Dermis blood vessel endothelial cell (primary cell): ENCODE data around the gene PPP2R5C. TPM values are rescaled to one million over a fixed set of nuclear protein-coding genes. Genes with fewer than 3 reads are reported as not detected.

Experiments
- DNase-seq: peaks from one replicate; pipeline ENCODE4 v3.0.0; 2010
- total RNA-seq: library from RNA; depleted of rRNA; stranded (reverse); fragments of >200 nt; gene quantifications from 2 replicates; pipeline ENCODE4 v1.2.3, GENCODE V29; 2014

PPP2R5C gene
- total RNA-seq, 1 donor from 2014 or later, result 80.8 TPM

DNA sequence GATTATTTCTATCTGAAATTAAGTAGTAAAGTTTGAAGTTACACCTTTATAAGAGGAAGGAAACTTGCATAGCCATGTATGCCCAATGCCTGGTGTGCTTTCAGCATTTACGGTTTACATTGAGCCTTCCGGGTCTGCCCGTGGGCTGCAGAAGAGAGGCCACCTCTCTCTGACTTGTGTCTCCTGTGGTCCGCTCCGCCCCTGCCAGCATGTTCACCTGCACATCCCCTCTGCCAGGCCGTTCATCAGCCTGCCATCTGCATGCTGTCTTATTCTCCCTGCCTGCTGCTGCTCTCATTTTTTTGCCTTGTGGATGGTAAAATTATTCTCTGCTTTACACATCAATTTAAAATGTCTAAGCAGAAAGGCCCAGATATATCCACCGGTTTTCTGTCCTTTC is 161.4 kb downstream of the PPP2R5C start:
- DNase-seq, result no peak

DNA sequence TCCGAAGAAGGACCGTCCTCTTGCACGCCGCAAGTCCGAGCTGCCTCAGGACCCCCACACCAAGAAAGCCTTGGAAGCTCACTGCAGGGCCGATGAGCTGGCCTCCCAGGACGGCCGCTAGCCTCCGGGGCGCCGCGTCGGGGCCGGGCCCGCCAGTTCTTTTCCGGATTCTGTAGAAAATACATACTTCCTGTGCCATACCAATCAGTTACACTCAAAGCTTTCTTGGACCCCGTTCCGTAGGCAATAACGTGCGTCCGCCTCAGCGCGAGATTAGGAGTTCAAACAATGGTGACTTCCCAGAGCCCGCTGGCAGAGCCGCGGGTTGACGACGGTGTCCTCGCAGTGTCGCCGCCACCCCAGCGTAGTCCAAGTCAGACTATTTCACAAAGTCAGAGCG is 163.6 kb downstream of the PPP2R5C start:
- no peak for DNase-seq

DNA sequence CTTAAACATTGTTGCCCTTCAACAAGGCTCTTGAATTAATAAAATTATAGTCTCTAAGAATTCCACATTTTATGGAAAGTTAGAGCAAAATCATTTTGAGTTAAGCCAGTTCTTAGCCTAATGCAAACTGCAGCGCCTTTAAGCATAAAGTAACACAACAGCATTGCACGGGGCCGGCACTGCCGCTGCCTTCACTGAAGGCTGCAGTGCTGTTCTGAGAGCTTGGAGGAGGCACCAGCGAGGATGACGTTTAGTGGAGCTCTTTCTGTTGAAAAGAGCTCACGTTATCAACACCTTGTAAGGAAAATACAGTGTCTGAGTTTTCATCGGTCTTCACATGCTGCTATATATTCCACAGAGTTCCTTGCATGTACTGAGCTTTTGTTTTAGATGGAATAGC is 164.6 kb downstream of the PPP2R5C start:
- no peak for DNase-seq

DNA sequence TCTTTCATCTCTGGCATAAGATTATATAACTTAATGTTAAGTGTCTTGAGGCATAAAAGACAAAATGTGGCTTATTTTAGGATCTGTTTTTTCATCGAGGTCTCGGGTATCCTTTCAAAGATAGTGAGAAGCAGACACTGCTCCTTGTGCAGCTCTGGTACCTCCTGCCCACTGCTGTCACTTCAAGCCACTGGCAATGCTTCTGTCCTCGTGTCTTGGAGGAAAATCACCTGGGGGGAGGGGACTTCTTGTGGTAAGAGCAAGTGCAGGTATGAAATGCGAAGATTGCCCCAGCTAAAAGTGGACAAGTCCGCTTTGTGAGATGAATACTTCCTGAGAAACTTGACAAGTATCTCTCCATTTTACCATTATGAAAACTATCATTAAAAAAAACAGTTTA is 165.1 kb downstream of the PPP2R5C start:
- DNase-seq, result no peak

DNA sequence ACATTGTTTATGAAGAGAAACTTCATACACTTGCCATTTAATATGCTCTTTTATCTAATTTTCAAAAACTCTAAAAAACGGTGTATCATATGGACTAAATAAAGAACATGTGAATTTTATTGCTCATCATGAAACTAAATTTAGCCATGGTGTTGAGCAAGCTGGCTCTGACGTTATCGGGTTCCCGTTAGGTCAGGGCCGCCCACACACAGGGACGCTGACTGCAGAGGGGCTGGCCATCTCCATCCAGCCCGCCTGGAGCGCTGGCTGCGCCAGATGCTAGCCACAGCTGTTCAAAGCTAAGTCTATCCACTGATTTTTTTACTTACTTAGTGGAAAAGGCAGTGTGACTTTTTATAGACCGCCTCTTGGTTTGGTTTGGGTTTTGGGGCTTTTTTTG is 166.3 kb downstream of the PPP2R5C start:
- DNase-seq, result no peak

DNA sequence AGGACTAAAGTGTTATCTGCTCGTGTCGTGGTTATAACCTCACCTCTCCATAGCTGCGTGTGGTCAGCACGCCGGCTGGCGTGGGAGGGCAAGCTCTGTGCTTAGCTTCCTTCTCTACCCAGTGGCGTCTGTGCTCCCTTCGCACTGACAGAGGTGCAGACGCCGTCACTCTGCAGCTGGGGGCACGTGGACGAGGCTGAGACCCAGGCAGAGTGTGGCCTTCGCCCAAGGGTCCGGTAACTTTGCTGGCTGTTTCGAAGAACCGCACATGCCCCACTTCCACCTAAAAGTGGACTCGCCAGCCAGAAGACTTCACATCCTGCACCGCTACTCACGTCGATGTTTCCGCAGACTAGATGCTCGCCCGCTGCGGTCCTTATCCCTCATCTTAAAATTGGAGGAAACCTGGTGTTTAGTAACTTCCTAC is 166.9 kb downstream of the PPP2R5C start:
- DNase-seq, result no peak

DNA sequence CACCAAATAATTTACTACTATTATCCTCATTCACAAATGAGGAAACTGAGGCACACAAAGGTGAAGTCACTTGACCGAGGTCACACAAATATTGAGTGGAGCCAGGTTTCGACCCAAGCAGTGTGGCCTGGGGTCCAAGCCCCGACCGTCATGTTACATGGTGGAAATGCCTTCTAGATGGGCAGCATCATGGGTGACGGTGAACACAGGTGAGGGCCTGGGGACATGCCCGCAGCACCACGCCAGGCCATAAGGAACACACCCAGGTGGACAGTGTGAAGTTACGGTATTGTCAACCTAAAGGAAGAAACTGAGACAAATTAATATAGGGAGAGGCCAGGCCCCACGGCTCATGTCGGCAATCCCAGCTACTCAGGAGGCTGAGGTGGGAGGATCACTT is 167.6 kb downstream of the PPP2R5C start:
- DNase-seq, result no peak

DNA sequence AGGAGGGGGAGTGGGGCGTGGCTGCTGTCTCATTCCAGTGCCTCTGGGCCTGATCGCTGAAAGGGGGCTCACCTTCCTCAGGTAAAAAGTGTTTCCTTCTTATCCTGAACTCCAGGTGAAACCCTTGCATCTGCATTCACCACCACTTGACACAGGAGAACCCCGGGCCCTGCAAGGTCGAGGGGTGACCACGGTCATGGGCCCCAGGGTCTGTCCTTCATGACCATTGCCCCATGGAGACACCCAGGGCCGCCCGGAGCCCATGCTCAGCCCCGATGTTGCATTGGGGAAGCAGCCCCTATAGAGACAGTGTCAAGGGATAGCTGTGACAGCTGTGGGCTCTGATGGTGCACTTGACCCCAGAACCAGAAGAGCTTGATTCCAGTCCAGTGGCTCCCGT is 168.4 kb downstream of the PPP2R5C start:
- no peak for DNase-seq

DNA sequence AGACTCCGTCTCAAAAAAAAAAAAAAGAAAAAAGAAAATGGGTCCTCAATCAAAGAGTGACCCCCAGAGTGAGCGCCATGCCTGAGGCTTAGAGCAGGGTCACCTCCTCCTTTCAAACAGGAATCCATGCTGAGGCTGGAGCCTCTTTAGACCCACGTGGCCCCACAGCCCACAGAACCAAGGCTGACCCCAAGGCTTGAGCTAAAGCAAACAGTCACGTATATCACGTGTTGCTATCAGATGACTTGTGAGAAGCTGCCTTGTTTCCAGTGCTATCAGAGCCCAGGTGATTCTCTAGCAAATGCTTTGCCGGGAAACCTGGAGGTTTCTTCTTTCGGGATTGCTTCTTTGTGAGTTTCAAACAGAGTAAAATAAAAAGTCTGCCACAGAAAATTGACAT is 171.2 kb downstream of the PPP2R5C start:
- no peak for DNase-seq

DNA sequence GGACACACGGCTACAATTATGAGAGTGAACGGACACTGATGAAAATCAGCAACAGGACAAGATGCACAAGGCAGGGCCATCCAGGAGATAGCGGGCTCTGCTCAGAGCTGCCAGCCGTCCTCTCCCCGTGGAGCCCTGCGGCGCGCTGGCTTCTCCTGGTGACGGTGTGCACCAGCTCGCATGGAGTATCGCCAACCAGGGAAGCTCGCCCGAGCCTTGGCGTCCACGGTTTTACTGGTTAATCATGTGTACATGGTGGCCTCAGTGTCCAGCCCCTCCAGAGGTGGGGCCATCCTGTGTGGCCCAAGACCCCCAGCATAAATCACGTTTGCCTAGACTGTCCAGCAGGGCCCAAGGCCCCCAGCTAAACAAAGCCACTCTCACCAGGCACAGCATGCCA is 171.7 kb downstream of the PPP2R5C start:
- no peak for DNase-seq

DNA sequence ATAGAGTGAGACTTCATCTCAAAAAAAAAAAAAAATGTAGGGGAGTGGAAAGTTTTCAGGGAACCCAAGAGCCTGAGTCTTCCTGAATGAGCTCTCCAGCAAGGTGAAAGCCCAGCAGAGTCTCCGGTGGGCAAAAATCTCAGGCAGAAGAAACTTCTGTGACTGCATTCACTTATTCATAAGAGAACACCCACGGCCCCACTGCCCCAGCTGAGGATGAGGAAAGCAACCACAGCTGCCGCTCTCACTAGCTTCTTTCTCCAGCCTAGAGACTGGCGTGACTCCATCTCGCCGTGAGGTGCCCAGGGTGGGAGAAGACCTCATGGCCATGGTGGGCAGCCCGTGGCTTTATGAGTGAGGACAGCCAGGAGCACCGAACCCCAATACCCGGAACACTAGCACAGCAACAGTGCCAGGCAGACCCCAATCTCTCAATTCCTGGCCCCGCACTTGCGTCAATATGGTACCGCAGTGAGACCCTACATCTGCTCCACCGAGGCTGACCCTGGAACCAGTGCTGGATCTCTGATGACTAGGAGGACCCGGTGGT is 173.2 kb downstream of the PPP2R5C start:
- no peak for DNase-seq

DNA sequence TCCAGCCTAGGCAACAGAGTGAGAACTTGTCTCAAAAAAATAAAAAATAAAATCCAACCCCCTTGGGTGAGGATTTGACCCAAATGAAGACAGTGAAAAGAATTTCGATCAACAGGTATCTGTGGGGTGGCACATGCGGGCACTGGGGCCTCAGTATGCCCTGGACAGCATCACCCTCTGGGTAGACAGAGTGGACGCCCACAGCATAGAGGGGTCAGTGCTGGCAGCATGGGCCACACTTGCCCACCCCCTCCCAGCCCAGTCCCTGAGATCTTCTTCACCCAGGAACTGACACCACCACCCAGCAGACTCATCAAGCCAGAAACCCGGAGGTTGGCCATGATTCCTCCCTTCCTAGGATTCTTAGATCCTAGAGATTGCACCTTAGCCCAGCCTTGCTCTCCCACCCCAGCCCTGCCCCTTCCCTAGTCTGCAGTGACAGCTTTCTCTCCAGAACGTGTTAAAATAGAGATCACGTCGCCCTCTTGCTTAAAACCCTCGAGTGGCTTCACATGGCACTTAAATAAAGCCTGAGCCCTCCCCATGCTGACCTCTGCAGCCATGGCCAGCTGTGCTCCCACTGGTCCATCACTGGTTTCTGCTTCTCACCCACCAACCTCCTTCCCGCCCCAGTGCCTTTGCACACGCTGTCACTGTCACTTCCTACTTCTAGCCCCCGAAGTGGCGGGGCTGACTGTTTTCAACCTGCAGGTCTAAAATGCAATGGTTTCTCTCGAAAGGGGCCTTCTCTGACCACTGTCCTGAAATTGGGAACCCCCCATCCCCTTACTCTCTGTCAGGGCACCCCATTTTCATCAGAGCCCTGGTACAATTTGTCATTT is 176.6 kb downstream of the PPP2R5C start:
- no peak for DNase-seq

DNA sequence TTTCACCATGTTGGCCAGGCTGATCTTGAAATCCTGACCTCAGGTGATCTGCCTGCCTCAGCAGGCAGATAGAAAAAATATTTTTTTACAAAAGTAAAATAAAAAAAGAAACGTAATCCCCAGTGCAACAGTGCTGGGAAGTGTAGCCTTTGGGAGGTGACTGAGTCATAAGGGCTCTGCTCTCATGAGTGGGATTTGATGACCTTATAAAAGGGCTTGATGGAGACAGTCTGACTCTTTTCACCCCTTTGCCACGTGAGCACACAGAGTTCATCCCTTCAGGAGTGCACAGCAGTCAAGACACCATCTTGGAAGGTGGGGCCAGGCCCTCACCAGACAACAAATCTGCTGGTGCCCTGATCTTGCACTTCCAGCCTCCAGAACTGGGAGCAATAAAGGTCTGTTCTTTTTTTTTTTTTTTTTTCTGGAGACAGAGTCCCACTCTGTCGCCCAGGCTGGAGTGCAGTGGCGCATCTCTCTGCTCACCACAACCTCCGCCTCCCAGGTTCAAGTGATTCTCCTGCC is 178.2 kb downstream of the PPP2R5C start:
- DNase-seq, result no peak

DNA sequence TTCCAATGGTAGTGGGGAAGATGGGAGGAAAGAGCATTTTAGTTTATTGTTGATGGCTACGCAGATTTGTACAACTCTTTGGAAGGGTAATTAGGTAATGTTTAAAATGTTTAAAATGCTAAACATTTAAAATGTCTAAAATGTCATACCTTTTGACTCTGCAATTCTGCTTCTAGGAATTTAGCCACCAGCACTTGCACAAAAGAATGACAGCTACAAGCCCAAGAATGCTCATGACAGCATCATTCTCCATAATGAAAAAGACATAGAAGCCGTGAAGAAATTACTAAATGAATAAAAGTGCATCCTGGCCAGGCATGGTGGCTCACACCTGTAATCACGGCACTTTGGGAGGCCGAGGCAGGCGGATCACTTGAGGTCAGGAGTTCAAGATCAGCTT is 182.9 kb downstream of the PPP2R5C start:
- no peak for DNase-seq

DNA sequence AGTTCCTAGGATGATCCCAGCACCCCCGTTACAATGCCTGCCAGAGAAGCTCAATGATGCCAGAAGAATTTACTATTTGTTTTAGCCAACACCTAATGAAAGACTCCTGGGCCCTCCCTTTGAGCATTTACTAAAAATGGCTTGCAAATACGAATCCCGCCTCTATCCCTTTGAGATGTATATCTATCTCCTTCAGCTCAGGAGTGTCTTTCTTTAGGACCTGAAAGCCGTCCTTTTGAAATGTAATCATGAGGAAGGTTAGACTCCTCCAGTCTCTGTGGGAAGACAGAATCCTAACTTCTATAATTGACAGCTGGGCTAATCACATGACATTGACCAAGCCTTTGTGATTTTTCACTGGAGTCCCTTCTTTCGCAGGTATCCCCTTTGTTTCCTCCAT is 183.7 kb downstream of the PPP2R5C start:
- no peak for DNase-seq

DNA sequence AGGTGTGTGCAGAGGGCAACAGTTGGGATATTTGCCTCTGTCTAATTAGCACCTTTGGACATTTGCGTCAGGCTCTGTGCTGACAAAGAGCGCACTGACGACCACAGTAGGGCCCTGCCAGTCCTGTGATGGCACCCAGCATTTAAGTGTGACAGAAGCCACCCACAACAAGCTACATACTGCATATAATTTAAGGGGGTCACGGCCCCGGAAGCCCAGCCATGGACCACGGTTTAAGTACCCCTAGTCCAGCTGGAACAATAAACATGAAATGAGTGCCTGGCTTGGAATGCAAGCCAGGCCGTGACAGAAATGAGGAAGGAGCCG is 186.0 kb downstream of the PPP2R5C start:
- DNase-seq, result no peak

DNA sequence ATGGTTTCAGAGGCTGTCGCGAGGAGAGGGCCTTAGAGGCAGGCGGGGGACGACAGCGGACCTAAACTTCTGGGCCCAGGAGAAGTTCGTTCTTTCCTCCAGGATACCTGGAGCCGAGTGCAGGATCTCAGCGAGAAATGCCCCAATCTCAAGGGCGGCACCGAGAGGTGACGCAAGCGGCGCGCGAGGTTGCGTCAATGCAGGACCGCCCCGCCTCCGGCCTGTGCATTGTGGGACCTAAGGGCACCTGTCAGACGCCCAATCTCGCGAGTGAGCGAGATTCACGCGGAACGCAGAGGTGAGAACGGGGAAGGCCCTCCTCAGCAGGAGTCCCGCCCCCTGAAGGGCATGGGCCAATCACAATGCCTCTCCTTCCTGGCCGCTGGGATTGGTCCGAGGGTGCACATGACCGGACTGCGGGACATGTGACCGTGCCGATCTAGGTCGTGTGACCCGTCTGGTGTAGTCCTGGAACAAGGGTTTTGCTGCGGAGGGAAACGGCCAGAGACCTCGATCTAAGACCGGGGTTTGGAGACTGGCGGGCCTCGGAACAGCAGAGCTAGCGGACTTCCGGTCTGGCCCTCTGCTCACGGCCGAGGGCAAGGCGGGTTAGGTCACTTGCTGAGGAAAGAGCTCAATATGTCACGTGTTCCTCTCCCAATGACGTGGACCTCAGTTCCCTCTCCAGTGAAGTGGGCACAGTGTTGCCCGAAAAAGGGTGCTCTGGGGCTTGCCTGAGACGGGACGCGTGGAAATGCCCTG is 186.6 kb downstream of the PPP2R5C start:
- DNase-seq, result peak; percentile 100

DNA sequence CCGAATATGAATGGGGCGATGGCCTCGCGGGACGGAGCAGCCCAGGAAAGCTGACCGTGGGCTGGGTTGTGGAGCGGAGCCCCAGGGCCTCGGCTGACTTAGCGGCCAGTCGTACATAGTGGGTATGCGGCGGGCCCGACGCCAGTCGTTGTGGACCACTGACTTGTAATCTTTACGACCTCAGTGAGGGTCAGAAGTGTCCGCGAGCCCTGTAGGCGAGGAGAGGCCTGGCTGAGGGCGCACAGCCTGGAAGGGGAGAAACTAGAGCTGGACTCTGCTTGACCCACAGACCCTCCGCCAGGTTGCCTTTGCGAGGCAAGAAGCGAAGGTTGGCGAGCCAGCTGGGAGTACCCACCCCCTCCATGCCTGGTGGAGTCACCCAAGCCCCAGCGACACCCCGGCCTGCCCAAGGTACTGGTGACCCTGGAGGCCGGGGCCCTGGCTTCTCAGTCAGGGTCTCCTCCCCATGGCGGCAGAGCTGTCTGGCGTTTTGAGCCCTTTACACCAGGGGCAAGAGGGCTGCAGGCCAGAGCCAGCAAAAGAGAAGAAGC is 187.2 kb downstream of the PPP2R5C start:
- DNase-seq, result no peak

DNA sequence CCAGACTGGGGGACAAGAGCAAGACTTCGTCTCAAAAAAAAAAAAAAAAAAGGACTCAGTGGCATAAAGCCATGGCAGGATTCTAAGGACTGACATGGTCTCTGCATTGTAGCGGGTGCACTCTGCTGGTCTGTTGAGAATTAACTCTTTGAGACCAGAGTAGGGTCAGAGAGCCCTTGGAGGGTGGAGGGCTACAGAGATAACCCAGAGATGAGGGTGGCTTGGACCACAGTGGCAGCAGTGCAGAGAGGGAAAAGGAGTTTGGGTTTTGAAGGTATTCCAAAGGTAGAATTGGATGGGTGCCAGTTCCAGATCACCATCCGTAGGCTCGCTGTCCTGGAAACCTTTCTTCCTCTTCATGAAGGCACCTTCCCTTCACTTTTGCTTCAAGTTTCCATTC is 188.6 kb downstream of the PPP2R5C start:
- DNase-seq, result no peak

DNA sequence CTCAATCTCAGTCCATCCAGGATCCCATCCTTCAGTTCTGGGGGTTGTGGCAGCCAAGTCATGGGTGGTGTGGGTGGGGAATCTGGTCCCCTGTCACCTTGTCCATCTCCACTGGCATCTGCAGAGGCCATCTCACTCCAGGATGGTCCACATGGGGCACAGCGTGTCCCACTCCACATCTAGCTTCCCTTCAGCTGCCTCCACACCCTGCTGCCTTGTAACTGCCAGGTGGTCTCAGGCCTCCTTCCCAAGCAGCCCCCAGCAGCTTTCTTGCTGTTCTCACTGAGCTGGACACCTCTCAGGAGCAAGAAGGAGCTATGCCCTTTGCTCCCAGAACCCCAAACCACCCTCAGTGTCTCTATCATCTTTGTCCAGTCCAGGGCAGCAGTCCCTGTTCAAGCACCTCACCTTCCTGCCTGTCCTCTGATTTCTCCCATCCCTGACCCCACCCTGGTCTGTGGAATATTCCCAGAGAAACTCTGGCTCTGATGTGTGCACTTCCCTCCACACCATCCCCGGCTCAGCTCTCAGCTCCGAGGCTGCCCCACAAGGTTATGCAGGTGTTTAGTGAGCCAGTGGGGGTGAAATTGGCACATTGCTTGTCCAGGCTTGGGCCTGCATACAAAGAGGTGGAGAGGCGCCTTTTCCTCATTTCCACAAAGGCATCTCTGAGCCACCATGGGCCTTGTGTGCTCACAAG is 189.2 kb downstream of the PPP2R5C start:
- DNase-seq, result no peak

DNA sequence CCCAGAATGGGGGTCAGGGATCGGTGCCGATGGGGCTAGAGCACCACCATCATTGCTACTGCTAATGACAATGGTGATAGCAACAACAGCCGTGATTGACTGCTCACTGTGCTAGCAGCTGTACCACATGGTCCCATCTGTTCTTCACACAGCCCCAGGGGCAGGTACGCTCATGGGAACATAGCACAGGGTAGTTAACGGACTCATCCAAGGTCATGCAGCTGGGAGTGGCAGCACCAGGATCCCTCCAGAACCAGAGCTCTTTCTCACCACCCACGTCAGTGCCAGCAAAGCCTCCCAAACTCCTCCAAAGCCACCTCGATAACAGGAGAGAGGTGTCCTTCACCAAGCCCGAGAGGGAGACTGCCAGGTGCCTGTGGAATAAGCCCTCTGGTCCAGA is 191.6 kb downstream of the PPP2R5C start:
- DNase-seq, result no peak

DNA sequence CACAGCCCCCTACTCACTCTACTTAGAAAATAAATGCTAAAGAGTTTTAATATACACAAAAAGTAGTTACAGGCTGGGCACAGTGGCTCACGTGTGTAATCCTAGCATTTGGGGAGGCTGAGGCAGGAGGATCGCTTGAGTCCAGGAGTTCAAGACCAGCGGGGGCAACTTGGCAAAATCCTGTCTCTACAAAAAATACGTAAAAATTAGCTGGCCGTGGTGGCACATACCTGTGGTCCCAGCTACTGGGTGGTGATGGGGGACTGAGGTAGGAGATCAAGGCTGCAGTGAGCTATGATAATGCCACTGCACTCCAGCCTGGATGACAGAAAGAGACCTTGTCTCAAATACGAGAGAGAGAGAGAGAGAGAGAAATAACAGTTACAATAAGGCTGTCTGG is 193.0 kb downstream of the PPP2R5C start:
- DNase-seq, result no peak

DNA sequence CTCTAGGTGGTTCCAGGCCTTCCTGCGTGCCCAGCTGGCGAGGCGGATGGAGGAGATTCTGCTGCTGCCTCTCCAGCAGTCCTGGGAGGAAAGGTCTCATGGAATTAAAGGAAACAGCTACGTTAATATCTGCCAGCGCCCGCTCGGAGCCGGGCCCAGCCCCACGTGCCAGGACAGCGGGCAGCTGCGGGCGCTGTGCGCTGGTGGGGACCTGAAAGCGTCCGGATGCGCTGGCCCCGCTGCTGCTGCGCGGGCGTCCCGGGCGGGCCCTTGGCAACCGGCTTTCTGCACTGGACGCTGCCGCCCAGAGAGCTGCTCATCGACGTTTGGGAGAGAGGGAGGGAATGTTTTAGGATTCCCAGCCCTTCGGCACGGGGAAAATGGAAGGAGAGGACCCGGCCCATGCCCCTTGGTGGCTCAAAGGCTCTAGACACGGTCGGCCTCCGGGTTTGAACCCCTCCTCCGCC is 194.2 kb downstream of the PPP2R5C start:
- DNase-seq, result no peak
